Parathyroid adenoma (tissue), 2 donors: ENCODE measurements around the gene PLXNA2.

Experiments used
- H2AFZ ChIP-seq: fragments of 300-600 bp; sonication (generic); one replicate; pipeline ENCODE4 v1.7.0; 2017; ENCODE audit warnings: antibody characterized with exemption, mild to moderate bottlenecking
- H3K27ac ChIP-seq: fragments of 300-600 bp; sonication (generic); one replicate; pipeline ENCODE4 v1.7.0; 2017
- H3K27me3 ChIP-seq: fragments of 300-600 bp; sonication (generic); one replicate; pipeline ENCODE4 v1.7.0; 2017; ENCODE audit warnings: low read length; ENCODE audit not compliant: control insufficient read depth, insufficient read depth
- H3K36me3 ChIP-seq: fragments of 300-600 bp; sonication (generic); one replicate; pipeline ENCODE4 v1.7.0; 2017; ENCODE audit warnings: low read length; ENCODE audit not compliant: control insufficient read depth, insufficient read depth
- H3K4me1 ChIP-seq: fragments of 300-600 bp; sonication (generic); one replicate; pipeline ENCODE4 v1.7.0; 2017; ENCODE audit warnings: control low read depth
- H3K4me2 ChIP-seq: fragments of 300-600 bp; sonication (generic); one replicate; pipeline ENCODE4 v1.7.0; 2017; ENCODE audit warnings: low read length
- H3K4me3 ChIP-seq: fragments of 300-600 bp; sonication (generic); one replicate; pipeline ENCODE4 v1.7.0; 2017; ENCODE audit warnings: low read depth, low read length
- H3K79me2 ChIP-seq: fragments of 300-600 bp; sonication (generic); one replicate; pipeline ENCODE4 v1.7.0; 2017; ENCODE audit warnings: control low read depth
- H3K9ac ChIP-seq: fragments of 300-600 bp; sonication (generic); one replicate; pipeline ENCODE4 v1.7.0; 2017; ENCODE audit warnings: mild to moderate bottlenecking
- H3K9me3 ChIP-seq: fragments of 300-600 bp; sonication (generic); one replicate; pipeline ENCODE4 v1.7.0; 2017; ENCODE audit warnings: low read length; ENCODE audit not compliant: control insufficient read depth
- CTCF ChIP-seq: fragments of 300-600 bp; sonication (generic); IDR thresholded peaks from one replicate; pipeline ENCODE4 v1.7.0; 2017; ENCODE audit warnings: antibody characterized with exemption, mild to moderate bottlenecking
- donor health status: primary hyperparathyroidism.

PLXNA2 gene

GRCh38 chr1:208058756-208059155, 185.4 kb downstream of the PLXNA2 start:
- Histone ChIP-seq H3K27me3 (no peaks in the 10 kb centered on the region), H3K79me2 (no peaks in the 10 kb centered on the region), H3K4me2 (no peak overlapping the region), H3K36me3 (no peaks in the 10 kb centered on the region), H3K4me1 (no peaks in the 10 kb centered on the region), H3K4me3 (no peak overlapping the region), H2AFZ (no peak overlapping the region), H3K9me3 (no peaks in the 10 kb centered on the region), H3K27ac (no peak overlapping the region), H3K9ac (no peak overlapping the region)
- no peak for TF ChIP-seq CTCF

GRCh38 chr1:208058267-208058666, 185.9 kb downstream of the PLXNA2 start:
- Histone ChIP-seq H3K4me3 (no peak overlapping the region), H2AFZ (no peak overlapping the region), H3K79me2 (no peaks in the 10 kb centered on the region), H3K9ac (no peak overlapping the region), H3K4me2 (no peak overlapping the region), H3K9me3 (no peaks in the 10 kb centered on the region), H3K36me3 (no peaks in the 10 kb centered on the region), H3K27ac (no peak overlapping the region), H3K4me1 (no peaks in the 10 kb centered on the region), H3K27me3 (no peaks in the 10 kb centered on the region)
- no peak for TF ChIP-seq CTCF

GRCh38 chr1:208057056-208057455, 187.1 kb downstream of the PLXNA2 start:
- Histone ChIP-seq H3K9ac (no peak overlapping the region), H3K4me2 (no peak overlapping the region), H3K36me3 (no peaks in the 10 kb centered on the region), H3K27me3 (no peaks in the 10 kb centered on the region), H3K79me2 (no peaks in the 10 kb centered on the region), H3K27ac (no peak overlapping the region), H3K4me3 (no peak overlapping the region), H3K4me1 (no peaks in the 10 kb centered on the region), H2AFZ (no peak overlapping the region), H3K9me3 (no peaks in the 10 kb centered on the region)
- no peak for TF ChIP-seq CTCF

GRCh38 chr1:208055535-208055934, 188.6 kb downstream of the PLXNA2 start:
- no peaks in the 10 kb centered on the region for H3K9me3 ChIP-seq
- H3K4me3 ChIP-seq: no peak overlapping the region
- H3K27ac ChIP-seq: no peak overlapping the region
- no peaks in the 10 kb centered on the region for H3K4me1 ChIP-seq
- no peak overlapping the region for H2AFZ ChIP-seq
- H3K27me3 ChIP-seq: no peaks in the 10 kb centered on the region
- no peaks in the 10 kb centered on the region for H3K36me3 ChIP-seq
- no peak overlapping the region for H3K4me2 ChIP-seq
- H3K9ac ChIP-seq: no peak overlapping the region
- TF ChIP-seq CTCF: no peak
- no peaks in the 10 kb centered on the region for H3K79me2 ChIP-seq

DNA sequence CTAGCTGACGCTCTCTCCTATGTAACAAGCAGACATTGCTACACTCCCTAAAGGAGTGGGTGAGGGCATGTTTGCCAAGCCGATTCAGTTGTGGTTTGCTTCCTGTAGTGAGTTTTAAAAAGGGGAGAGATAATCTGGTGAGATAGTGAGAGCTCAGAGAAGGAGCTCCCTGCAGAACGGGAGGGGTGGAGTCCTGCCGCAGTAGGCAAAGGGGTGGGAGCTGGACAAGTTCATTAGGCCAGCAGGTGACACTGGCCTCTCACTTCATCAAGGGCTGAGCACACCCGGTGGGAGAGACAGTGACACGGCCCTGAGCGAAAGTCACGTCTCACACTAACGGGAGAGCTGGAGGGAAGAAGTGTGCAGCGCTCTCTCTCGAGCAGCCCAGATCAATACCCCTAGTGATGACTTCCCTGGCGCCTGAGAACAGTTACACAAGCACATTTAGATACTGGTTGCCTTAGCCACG, 189.2 kb downstream of the PLXNA2 start:
- H3K27ac ChIP-seq: no peak overlapping the region
- H3K4me2 ChIP-seq: no peak overlapping the region
- H3K36me3 ChIP-seq: no peaks in the 10 kb centered on the region
- H3K9me3 ChIP-seq: no peaks in the 10 kb centered on the region
- no peak overlapping the region for H2AFZ ChIP-seq
- H3K27me3 ChIP-seq: no peaks in the 10 kb centered on the region
- no peak overlapping the region for H3K4me3 ChIP-seq
- H3K9ac ChIP-seq: no peak overlapping the region
- H3K4me1 ChIP-seq: no peaks in the 10 kb centered on the region
- no peaks in the 10 kb centered on the region for H3K79me2 ChIP-seq
- no peak for TF ChIP-seq CTCF
